GM12878 (cell line): ENCODE data around the gene INVS. TPM values are rescaled to one million over a fixed set of nuclear protein-coding genes. Genes with fewer than 3 reads are reported as not detected.

Source experiments
- ATAC-seq: fragments of 200-7000 bp; cut with Tn5 transposase; 3 replicates; pipeline ENCODE4 v1.9.1; 2020; ENCODE audit warnings: mild to moderate bottlenecking, moderate library complexity
- BruUV-seq: library from RNA; stranded (reverse); fragments of 400-500 nt; replicated peaks from 2 replicates; lab custom pipeline; 2021; lab: Mats Ljungman, UMichigan
- CTCF ChIA-PET: fragments of 300-600 bp; sonication (Branson Sonifier 250); formaldehyde crosslinking; extraction: SDS; loops from one replicate; lab custom pipeline; 2021; ENCODE audit warnings: inconsistent platforms; lab: Yijun Ruan, JAX
- POLR2A ChIA-PET: fragments of 350-600 bp; formaldehyde crosslinking; extraction: SDS; loops from one replicate; lab custom pipeline; 2021; ENCODE audit warnings: inconsistent platforms; lab: Charles Lee
- RAD21 ChIA-PET: fragments of 300-600 bp; sonication (Branson Sonifier 250); formaldehyde crosslinking; loops from one replicate; lab custom pipeline; 2023; ENCODE audit warnings: antibody characterized with exemption; ENCODE audit not compliant: unreplicated experiment; lab: Charles Lee
- SMC1A ChIA-PET: fragments of 300-600 bp; sonication (Branson Sonifier 250); formaldehyde crosslinking; loops from one replicate; lab custom pipeline; 2023; ENCODE audit not compliant: unreplicated experiment, uncharacterized antibody; lab: Charles Lee
- DNase-seq: peaks from one replicate; pipeline ENCODE4 v3.0.0-alpha.2; 2011; ENCODE audit warnings: low read depth, low spot score
- FAIRE-seq: peaks from 3 replicates; lab custom pipeline; 2011; peaks lifted over from hg19 to GRCh38; lab: Jason Lieb, UNC
- H2AFZ ChIP-seq: 2 replicates; pipeline ENCODE4 v1.6.0; 2011; ENCODE audit warnings: low read depth, low read length, control low read depth; ENCODE audit not compliant: control insufficient read depth
- H3K27ac ChIP-seq: 2 replicates; pipeline ENCODE4 v1.5.1; 2011; ENCODE audit warnings: control low read depth; ENCODE audit not compliant: control insufficient read depth, insufficient read depth
- H3K27me3 ChIP-seq, 2 experiments: replicated peaks in 1 of 2; 2 replicates each; pipeline versions ENCODE4 v1.6.0 to v1.6.1; 2011; ENCODE audit warnings: low read length in 1 of 2; ENCODE audit not compliant: control insufficient read depth in 2 of 2, insufficient read depth in 2 of 2
- H3K36me3 ChIP-seq, 2 experiments: 2 replicates each; pipeline ENCODE4 v1.5.1; 2011; ENCODE audit warnings: low read length in 1 of 2; ENCODE audit not compliant: control insufficient read depth in 2 of 2, insufficient read depth in 2 of 2
- H3K4me1 ChIP-seq: 2 replicates; pipeline ENCODE4 v1.6.1; 2011; ENCODE audit warnings: mild to moderate bottlenecking, low read length, moderate library complexity, mixed read lengths; ENCODE audit not compliant: control insufficient read depth, insufficient read depth
- H3K4me2 ChIP-seq: 2 replicates; pipeline ENCODE4 v1.6.0; 2011; ENCODE audit warnings: control low read depth; ENCODE audit not compliant: control insufficient read depth, insufficient read depth
- H3K4me3 ChIP-seq: fragments of 200-600 bp; sonication (generic); 2 replicates; pipeline ENCODE4 v1.5.1; 2016
- H3K79me2 ChIP-seq: 2 replicates; pipeline ENCODE4 v1.6.0; 2011; ENCODE audit warnings: low read length; ENCODE audit not compliant: control insufficient read depth, insufficient read depth
- H3K9ac ChIP-seq: 2 replicates; pipeline ENCODE4 v1.8.0; 2011; ENCODE audit warnings: low read length, control low read depth, mixed read lengths; ENCODE audit not compliant: control insufficient read depth, insufficient read depth
- H3K9me3 ChIP-seq: replicated peaks from 3 replicates; pipeline ENCODE4 v1.5.1; 2011; ENCODE audit warnings: mild to moderate bottlenecking, low read length; ENCODE audit not compliant: control insufficient read depth, insufficient read depth
- H4K20me1 ChIP-seq: 2 replicates; pipeline ENCODE4 v1.6.0; 2011; ENCODE audit not compliant: control insufficient read depth, insufficient read depth
- ATF3 ChIP-seq: IDR thresholded peaks from 2 replicates; pipeline ENCODE4 v1.6.1; 2011; ENCODE audit warnings: low read depth, mild to moderate bottlenecking, low read length, moderate library complexity, borderline replicate concordance; ENCODE audit errors: extremely low read depth
- BCLAF1 ChIP-seq: fragments of 450-650 bp; IDR thresholded peaks from 2 replicates; pipeline ENCODE4 v1.6.1; 2017; ENCODE audit warnings: antibody characterized with exemption, mild to moderate bottlenecking, moderate library complexity
- CBX5 ChIP-seq: sonication (generic); IDR thresholded peaks from 2 replicates; pipeline ENCODE4 v1.6.1; 2016; ENCODE audit warnings: low read depth, moderate library complexity, mild to moderate bottlenecking, inconsistent platforms
- CHD2 ChIP-seq: IDR thresholded peaks from 2 replicates; pipeline ENCODE4 v1.6.1; 2011; ENCODE audit warnings: low read depth, low read length, improper control_type of control experiment, borderline replicate concordance
- CREB1 ChIP-seq: IDR thresholded peaks from 2 replicates; pipeline ENCODE4 v1.6.1; 2012; ENCODE audit warnings: low read depth, mild to moderate bottlenecking, inconsistent platforms
- ESRRA ChIP-seq: IDR thresholded peaks from 2 replicates; pipeline ENCODE4 v1.6.1; 2012; ENCODE audit warnings: mild to moderate bottlenecking, low read length, improper control_type of control experiment
- GABPA ChIP-seq: IDR thresholded peaks from 2 replicates; pipeline ENCODE4 v1.6.1; 2014; ENCODE audit warnings: antibody characterized with exemption, low read depth, mild to moderate bottlenecking, inconsistent platforms
- GATAD2B ChIP-seq: fragments of 450-650 bp; conservative IDR thresholded peaks from 2 replicates; pipeline ENCODE4 v1.6.1; 2017; ENCODE audit warnings: low read depth, mild to moderate bottlenecking, moderate library complexity
- HCFC1 ChIP-seq: fragments of 150-350 bp; IDR thresholded peaks from 2 replicates; pipeline ENCODE4 v1.6.1; 2014; ENCODE audit warnings: low read length
- IKZF1 ChIP-seq: fragments of 450-650 bp; conservative IDR thresholded peaks from 2 replicates; pipeline ENCODE4 v1.6.1; 2017; ENCODE audit warnings: antibody characterized with exemption, mild to moderate bottlenecking
- IRF4 ChIP-seq: IDR thresholded peaks from 2 replicates; pipeline ENCODE4 v1.6.1; 2011; ENCODE audit warnings: low read depth, low read length
- NFYA ChIP-seq: IDR thresholded peaks from 2 replicates; pipeline ENCODE4 v1.6.1; 2011; ENCODE audit warnings: low read depth, mild to moderate bottlenecking, low read length, improper control_type of control experiment, borderline replicate concordance
- PAX8 ChIP-seq: fragments of 450-650 bp; IDR thresholded peaks from 2 replicates; pipeline ENCODE4 v1.6.1; 2017; ENCODE audit warnings: mild to moderate bottlenecking, moderate library complexity
- PML ChIP-seq: IDR thresholded peaks from 2 replicates; pipeline ENCODE4 v1.6.1; 2012; ENCODE audit warnings: low read length, inconsistent platforms
- RB1 ChIP-seq: fragments of 450-650 bp; formaldehyde crosslinking; IDR thresholded peaks from 2 replicates; pipeline ENCODE4 v1.6.1; 2017; ENCODE audit warnings: mild to moderate bottlenecking, borderline replicate concordance
- ZNF207 ChIP-seq: fragments of 450-650 bp; IDR thresholded peaks from 2 replicates; pipeline ENCODE4 v1.6.1; 2014; ENCODE audit warnings: antibody characterized with exemption, mild to moderate bottlenecking, borderline replicate concordance
- ZZZ3 ChIP-seq: IDR thresholded peaks from 2 replicates; pipeline ENCODE4 v1.6.1; 2011; ENCODE audit warnings: low read depth; ENCODE audit not compliant: control insufficient read depth, insufficient read length
- WGBS: methylation state at CpG from one replicate; pipeline ENCODE4 v1.1.6; 2016; ENCODE audit warnings: low lambda C conversion rate; ENCODE audit not compliant: insufficient replicate concordance, insufficient coverage; ENCODE audit errors: missing lambda C conversion rate; 5-methylcytosine and 5-hydroxymethylcytosine counted together
- in situ Hi-C: fragments of 300-500 bp; cut with MboI; formaldehyde crosslinking; loops from 9 replicates; pipeline ENCODE4 v1.14.3; 2018; ENCODE audit warnings: mixed read lengths
- intact Hi-C: fragments of 100-400 bp; cut with micrococcal nuclease; formaldehyde crosslinking; loops from one replicate; pipeline ENCODE4 v1.14.2; 2022; ENCODE audit not compliant: unreplicated experiment
- polyA plus RNA-seq, 11 experiments: library from polyadenylated mRNA; depleted of rRNA in 4 of 11; unstranded in 6 of 11; stranded (reverse) in 5 of 11; fragments of >200 nt; fragmentation: Nextera tagmentation in 4 of 11; fragmentation: Illumina TruSeq in 1 of 11; extraction: Ambion mirVana in 4 of 11; extraction: Trizol in 1 of 11; gene quantifications; 1 replicate in 1 of 11; 2 replicates in 10 of 11; pipeline versions ENCODE4 v1.2.1 to v1.2.3, GENCODE V29; 2011 to 2016; ENCODE audit warnings: inconsistent platforms in 2 of 11, missing spikeins in 2 of 11, low read depth in 1 of 11
- total RNA-seq, 4 experiments: library from RNA; depleted of rRNA in 3 of 4; stranded (reverse); fragments of >200 nt in 3 of 4; fragmentation: Illumina TruSeq in 1 of 4; extraction: Trizol in 1 of 4; gene quantifications; 2 replicates each; pipeline versions ENCODE4 v1.2.1 to v1.2.3, GENCODE V29; 2013 to 2021

INVS gene
- total and polyA plus RNA-seq, 10 of the 15 experiments (the other 5 are each of a cell fraction or from before 2014, with no cell fraction given): 0.93 to 20.8 (median 13.2) TPM

- Histone ChIP-seq H2AFZ (no peak overlapping the region), H3K79me2 (no peaks in the 10 kb centered on the region; the same call in none of the 2 replicates), H3K9ac (no peak overlapping the region), H3K4me1 (peaks cover 2% of the 10 kb centered on the region; the same call in 1 of the 2 replicates), H3K4me2 (no peak overlapping the region), H3K36me3 (peaks cover 1 to 22% of the 10 kb centered on the region in 2 experiments), H4K20me1 (no peaks in the 10 kb centered on the region), H3K9me3 (no peaks in the 10 kb centered on the region), H3K27me3 (no peaks in the 10 kb centered on the region), H3K27ac (no peak overlapping the region), H3K4me3 (no peak overlapping the region)
- intact Hi-C loops (no loop called here), in situ Hi-C loops (no loop called here)
- RAD21 ChIA-PET: no interaction called here
- 77% methylated on average over 6 of the region's 6 CpGs for WGBS
- DNase-seq: no peak
- POLR2A ChIA-PET: no interaction called here
- CTCF ChIA-PET: no interaction called here
- no peak for ATAC-seq
- FAIRE-seq: no peak
- SMC1A ChIA-PET: interaction anchor here (0.6 to 1.0 kb wide), 3 partner anchors 21 to 42 kb away, joined by 3 to 5 read pairs (median 3); no protein-coding TSS in a partner anchor
- no TSS peak for BruUV-seq
- TF ChIP-seq IRF4 (no peak), CREB1 (no peak), NFYA (no peak), BCLAF1 (no peak), RB1 (no peak), GABPA (no peak), ESRRA (no peak), CBX5 (no peak), ATF3 (no peak), CHD2 (no peak), PAX8 (no peak), ZZZ3 (no peak), ZNF207 (no peak), HCFC1 (no peak), GATAD2B (no peak), PML (no peak), IKZF1 (no peak)
These were observed 46.7 kb upstream of the INVS start for GRCh38 chr9:100052375-100052774.
